ENCODE results near the gene RASGRP1.

RASGRP1 gene

GRCh38 chr15:38475361-38475760, 89.3 kb downstream of the RASGRP1 start:
- ChIA-PET POLR2A (ENCODE audit: low non-redundant PET) (no interaction called here), CTCF (interaction anchor here (0.6 to 1.5 kb wide), 2 partner anchors 11 to 216 kb away, joined by 3 to 6 read pairs; no protein-coding TSS in a partner anchor)
- TF ChIP-seq CTCF (conservative IDR thresholded peaks at IDR 0.05; ENCODE audit: low read depth), result no peak
- no peak overlapping the region for H3K27ac ChIP-seq
- no peak for DNase-seq (ENCODE audit: low spot score)

- ChIA-PET CTCF (interaction anchor here (1.5 kb wide), 1 partner anchor 217 kb away, joined by 6 read pairs; no protein-coding TSS in a partner anchor), POLR2A (ENCODE audit: low non-redundant PET) (no interaction called here)
- TF ChIP-seq CTCF (conservative IDR thresholded peaks at IDR 0.05; ENCODE audit: low read depth), result peak; percentile 54
- DNase-seq (ENCODE audit: low spot score), result peak; percentile 22
- no peak overlapping the region for H3K27ac ChIP-seq
Measured at GRCh38 chr15:38474155-38474757, 90.4 kb downstream of the RASGRP1 start.

- POLR2A ChIA-PET (ENCODE audit: low non-redundant PET), result no interaction called here
- CTCF ChIA-PET, result interaction anchor here (0.7 to 1.0 kb wide), 2 partner anchors 92 to 212 kb away, joined by 3 to 4 read pairs; partner anchors contain the start of gene RASGRP1
- H3K27ac ChIP-seq, result no peak overlapping the region
- TF ChIP-seq CTCF (conservative IDR thresholded peaks at IDR 0.05; ENCODE audit: low read depth), result no peak
- no peak for DNase-seq (ENCODE audit: low spot score)
Measured at GRCh38 chr15:38471974-38472373, 92.6 kb downstream of the RASGRP1 start.

- H3K27ac ChIP-seq, result no peak overlapping the region
- CTCF ChIA-PET, result no interaction called here
- TF ChIP-seq CTCF (conservative IDR thresholded peaks at IDR 0.05; ENCODE audit: low read depth), result no peak
- POLR2A ChIA-PET (ENCODE audit: low non-redundant PET), result no interaction called here
- DNase-seq (ENCODE audit: low spot score), result no peak
Measured at GRCh38 chr15:38470816-38471215, 93.8 kb downstream of the RASGRP1 start.

GRCh38 chr15:38464675-38465074, 99.9 kb downstream of the RASGRP1 start:
- no peak overlapping the region for H3K27ac ChIP-seq
- POLR2A ChIA-PET (ENCODE audit: low non-redundant PET), result no interaction called here
- no peak for DNase-seq (ENCODE audit: low spot score)
- CTCF ChIA-PET, result interaction anchor here (0.6 to 0.9 kb wide), 2 partner anchors 10 to 99 kb away, joined by 3 to 6 read pairs; no protein-coding TSS in a partner anchor
- TF ChIP-seq CTCF (conservative IDR thresholded peaks at IDR 0.05; ENCODE audit: low read depth), result no peak

GRCh38 chr15:38463893-38464292, 100.7 kb downstream of the RASGRP1 start:
- CTCF ChIA-PET, result interaction anchor here (0.6 to 0.9 kb wide), 3 partner anchors 11 to 100 kb away, joined by 3 to 6 read pairs (median 3); partner anchors contain the start of gene RASGRP1
- H3K27ac ChIP-seq, result no peak overlapping the region
- POLR2A ChIA-PET (ENCODE audit: low non-redundant PET), result no interaction called here
- no peak for DNase-seq (ENCODE audit: low spot score)
- TF ChIP-seq CTCF (conservative IDR thresholded peaks at IDR 0.05; ENCODE audit: low read depth), result no peak
